HG03469 (cell line): ENCODE data around the gene NUF2.
"Not testable (repeated sequence)": the region's sequence is repeated elsewhere in the genome, so short reads cannot be mapped to it uniquely, and the experiment has no call there.

Experiments
- ATAC-seq: cut with Tn5 transposase; IDR thresholded peaks from one replicate; pipeline ENCODE4 v1.9.1; 2021; ENCODE audit warnings: mild to moderate bottlenecking, moderate library complexity, moderate number of reproducible peaks; ENCODE audit not compliant: unreplicated experiment

Gene NUF2

DNA sequence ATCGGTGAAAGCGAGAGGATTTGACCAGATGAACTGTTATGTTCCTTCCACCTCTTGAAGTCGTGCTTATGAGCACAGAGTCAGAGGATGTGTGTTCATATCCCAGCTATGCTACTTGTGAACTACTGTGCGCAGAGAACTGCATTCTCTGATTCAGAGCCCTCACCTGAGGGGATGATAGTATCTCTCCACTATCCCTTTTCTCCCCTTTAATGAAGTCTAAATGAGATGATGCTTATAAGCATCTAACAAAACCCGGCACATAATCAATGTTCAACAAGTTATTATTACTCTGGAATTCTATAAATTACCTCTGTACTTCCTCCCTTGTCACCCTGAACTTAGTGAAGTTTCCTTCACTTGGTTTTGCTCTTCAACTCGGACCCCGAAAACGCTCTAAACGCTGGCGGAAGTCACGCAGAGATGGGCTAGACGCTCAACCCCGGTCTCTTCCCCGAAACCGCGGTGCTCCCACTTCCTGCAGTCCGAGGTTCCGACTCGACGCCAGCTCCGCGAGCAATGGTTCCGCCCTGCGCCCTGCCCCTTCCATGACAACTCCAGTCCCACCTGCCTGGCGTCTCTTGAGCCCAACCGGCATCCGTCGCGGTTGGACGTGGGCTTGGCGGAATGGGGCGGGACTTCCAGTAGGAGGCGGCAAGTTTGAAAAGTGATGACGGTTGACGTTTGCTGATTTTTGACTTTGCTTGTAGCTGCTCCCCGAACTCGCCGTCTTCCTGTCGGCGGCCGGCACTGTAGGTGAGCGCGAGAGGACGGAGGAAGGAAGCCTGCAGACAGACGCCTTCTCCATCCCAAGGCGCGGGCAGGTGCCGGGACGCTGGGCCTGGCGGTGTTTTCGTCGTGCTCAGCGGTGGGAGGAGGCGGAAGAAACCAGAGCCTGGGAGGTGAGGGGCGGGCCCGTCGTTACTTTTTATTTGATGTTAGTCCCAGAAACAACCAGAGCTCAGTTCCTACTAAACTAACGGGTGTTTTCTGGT lies at the start of gene NUF2:
TSS of gene NUF2 (plus strand) at position 644 of the 995 bp plus-strand sequence. CDS start 4,098 bp downstream, outside the sequence.
- ATAC-seq, result peak; percentile 88

- no peak for ATAC-seq
Measured at GRCh38 chr1:163273766-163274441, 47.9 kb upstream of the NUF2 start.

- no peak for ATAC-seq
Measured at GRCh38 chr1:163275222-163275621, 46.5 kb upstream of the NUF2 start.

- ATAC-seq, result no peak
Measured at GRCh38 chr1:163278602-163279001, 43.2 kb upstream of the NUF2 start.

- not testable (repeated sequence) for ATAC-seq
Measured at GRCh38 chr1:163284867-163285266, 36.9 kb upstream of the NUF2 start.

- ATAC-seq, result no peak
Measured at GRCh38 chr1:163290025-163290640, 31.6 kb upstream of the NUF2 start.

GRCh38 chr1:163291461-163291860 lies 30.3 kb upstream of the NUF2 start:
- ATAC-seq, result no peak

- not testable (repeated sequence) for ATAC-seq
Measured at GRCh38 chr1:163292153-163292552, 29.6 kb upstream of the NUF2 start.

DNA sequence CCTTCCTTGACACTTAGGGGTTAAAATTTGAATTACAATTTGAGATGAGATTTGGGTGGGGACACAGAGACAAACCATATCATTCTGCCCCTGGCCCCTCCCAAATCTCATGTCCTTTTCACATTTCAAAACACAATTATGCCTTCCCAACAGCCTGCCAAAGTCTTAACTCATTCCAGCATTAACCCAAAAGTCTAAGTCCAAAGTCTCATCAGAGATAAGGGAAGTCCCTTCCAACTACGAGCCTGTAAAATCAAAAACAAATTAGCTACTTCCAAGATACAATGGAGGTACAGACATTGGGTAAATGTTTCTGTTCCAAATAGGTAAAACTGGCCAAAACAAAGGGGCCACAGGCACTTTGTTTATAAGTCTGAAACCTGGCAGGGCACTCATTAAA lies 28.3 kb upstream of the NUF2 start:
- not testable (repeated sequence) for ATAC-seq

GRCh38 chr1:163295949-163296348 lies 25.8 kb upstream of the NUF2 start:
- no peak for ATAC-seq

DNA sequence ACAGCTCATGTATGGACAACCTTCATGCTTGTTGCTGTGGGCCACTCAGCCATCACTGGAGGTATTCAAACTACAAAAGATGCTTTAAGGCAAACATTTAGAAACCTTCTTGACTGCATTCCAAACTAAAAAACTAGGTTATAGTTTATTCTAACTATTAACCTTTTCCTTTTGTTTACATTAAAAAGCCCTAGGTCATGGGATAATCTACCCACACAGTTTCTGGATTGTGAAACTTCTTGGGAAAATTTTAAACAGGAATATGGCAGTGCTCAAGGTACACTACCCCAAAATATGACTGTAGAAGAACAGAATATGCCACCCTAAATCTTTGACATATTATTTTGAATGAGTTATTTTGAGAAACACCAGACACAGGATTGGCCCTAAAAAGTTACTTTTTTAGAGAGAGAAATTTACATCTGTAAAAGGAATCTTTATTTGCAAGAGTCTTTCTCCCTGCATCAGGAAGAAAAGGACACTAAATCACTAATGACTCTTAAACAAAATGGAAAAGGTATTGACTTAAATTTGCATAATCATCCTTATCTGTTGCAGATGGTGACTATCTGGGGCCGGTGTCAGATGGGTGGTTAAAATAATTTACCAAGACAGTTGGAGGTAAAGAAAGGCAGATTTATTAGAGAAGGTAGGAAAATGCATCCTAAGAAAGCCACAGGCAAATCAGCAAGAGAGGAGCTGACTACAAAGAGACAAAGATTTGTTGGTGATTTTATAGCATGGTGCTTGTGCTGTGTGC lies 25.1 kb upstream of the NUF2 start:
- ATAC-seq, result no peak

DNA sequence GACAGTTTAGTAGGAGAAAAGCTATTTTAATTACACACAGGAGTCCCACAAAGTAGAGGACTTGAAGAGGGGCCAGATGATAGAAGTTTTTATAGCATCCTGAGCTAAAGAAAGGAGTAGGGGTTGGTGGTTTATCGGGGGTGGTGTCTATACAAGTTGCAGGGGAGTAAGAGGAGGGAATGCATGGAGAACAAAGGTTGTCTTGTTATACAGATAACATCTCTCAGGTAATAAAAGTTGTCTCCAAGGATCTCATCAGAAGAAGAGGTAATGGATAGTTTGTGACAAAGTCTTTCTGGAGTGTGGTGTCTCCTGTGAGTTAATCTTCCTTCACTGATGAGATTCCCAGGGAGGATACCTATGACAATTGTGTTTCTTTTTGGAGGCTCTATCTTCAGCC lies 23.4 kb upstream of the NUF2 start:
- ATAC-seq, result no peak

GRCh38 chr1:163300568-163300967 lies 21.2 kb upstream of the NUF2 start:
- no peak for ATAC-seq

- no peak for ATAC-seq
Measured at GRCh38 chr1:163303561-163303960, 18.2 kb upstream of the NUF2 start.

DNA sequence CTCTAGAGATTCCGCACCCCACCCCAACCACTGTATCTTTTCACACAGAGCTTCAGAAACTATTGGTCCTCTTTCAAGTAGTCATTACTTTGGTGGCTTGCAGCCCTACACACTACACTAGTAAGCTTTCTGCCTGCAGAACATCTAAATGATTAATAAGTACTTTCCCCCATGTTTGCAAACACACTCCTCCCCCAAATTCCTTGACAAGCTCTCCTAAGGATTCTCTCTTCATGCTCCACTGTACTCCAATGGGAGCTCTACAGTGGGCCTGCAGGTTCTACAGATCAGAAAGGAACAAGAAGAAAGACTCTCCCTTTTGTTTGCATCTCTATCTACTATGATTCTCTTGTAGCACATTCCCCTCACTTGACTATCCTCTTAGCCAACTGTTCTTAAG lies 16.3 kb upstream of the NUF2 start:
- no peak for ATAC-seq

- ATAC-seq, result no peak
Measured at GRCh38 chr1:163307479-163308171, 14.1 kb upstream of the NUF2 start.

DNA sequence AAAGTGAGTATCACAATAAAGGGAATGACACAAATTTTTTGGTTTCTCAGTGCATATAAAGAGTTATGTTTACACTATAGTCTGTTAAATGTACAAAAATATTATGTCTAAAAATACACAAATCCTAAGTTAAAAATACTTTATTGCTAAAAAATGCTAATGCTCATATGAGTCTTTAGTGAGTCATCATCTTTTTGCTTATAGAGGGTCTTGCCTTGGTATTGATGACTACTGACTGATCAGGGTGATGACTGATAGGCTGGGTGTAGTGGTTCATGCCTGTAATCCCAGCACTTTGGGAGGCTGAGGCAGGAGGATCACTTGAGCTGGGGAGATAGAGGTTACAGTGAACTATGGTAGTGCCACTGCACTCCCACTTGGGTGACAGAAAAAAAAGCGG lies 12.9 kb upstream of the NUF2 start:
- ATAC-seq, result no peak

DNA sequence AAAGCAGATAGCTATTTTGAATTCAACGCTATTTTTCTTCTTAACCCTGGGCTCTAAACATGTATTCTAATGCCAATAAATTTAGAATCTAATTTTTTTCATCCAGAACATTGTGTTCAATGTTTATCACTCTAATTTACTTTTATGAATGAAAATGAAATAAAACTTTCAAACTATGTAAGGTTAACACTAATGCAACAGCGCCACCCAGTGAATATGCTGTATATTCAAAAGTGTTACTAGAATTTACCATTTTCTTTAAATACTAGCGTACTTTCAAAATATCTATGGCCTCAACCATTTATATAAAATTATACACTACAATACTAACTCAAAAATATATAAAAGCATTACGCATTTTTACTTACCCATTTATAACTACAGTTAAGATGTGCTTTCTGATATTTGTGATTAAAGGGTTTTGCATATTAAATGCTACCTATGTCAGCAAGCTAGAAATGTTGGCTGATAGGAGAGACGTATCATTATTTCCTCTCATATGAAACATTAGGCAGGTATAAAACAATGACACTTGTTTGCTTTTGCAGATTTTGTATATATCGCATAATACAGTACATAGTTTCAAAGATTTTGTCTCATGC lies 5.9 kb upstream of the NUF2 start:
- no peak for ATAC-seq

- ATAC-seq, result no peak
Measured at GRCh38 chr1:163320891-163321290, 863 bp upstream of the NUF2 start.

GRCh38 chr1:163323339-163323738 lies 1.6 kb downstream of the NUF2 start:
- ATAC-seq, result not testable (repeated sequence)
